Measurements from ENCODE around the gene LNX1. TPM values are rescaled to one million over a fixed set of nuclear protein-coding genes. Genes with fewer than 3 reads are reported as not detected.

The LNX1 gene
- total and polyA plus RNA-seq, 9 of the 15 experiments (the other 6 are each of a cell fraction or from before 2014, with no cell fraction given), result 0.40 to 3.6 (median 2.2) TPM

- Histone ChIP-seq H3K9me1 (ENCODE audit: control insufficient read depth, insufficient read depth, low read length) (no peaks in the 10 kb centered on the region), H3K27me3 (ENCODE audit: control insufficient read depth in 2 of 2, insufficient read depth in 2 of 2, low read length in 2 of 2) (no peaks in the 10 kb centered on the region), H3K9ac (ENCODE audit: insufficient read depth in 1 of 2, low read depth in 2 of 2, low read length in 2 of 2) (no peak overlapping the region), H3K9me3 (replicated peaks; ENCODE audit: control insufficient read depth, insufficient read depth, low read depth, low read length) (no peaks in the 10 kb centered on the region), H3K79me2 (ENCODE audit: control insufficient read depth, insufficient read depth, low read length) (no peaks in the 10 kb centered on the region), H3K27ac (ENCODE audit: extremely low read depth, low read depth, low read length) (no peak overlapping the region; the same call in 2 of the 3 replicates), H3K4me1 (replicated peaks in 1 of 2; ENCODE audit: control insufficient read depth in 2 of 2, insufficient read depth in 2 of 2, low read length in 2 of 2) (peaks cover 4 to 11% of the 10 kb centered on the region in 2 experiments), H3K36me3 (ENCODE audit: control insufficient read depth, insufficient read depth, low read length) (no peaks in the 10 kb centered on the region), H2AFZ (ENCODE audit: low read depth, low read length) (peak overlapping the region; percentile 96), H3K4me2 (ENCODE audit: insufficient read depth, low read length) (no peak overlapping the region), H3K4me3 (no peak overlapping the region), H4K20me1 (replicated peaks; ENCODE audit: control insufficient read depth, insufficient read depth, low read length) (no peaks in the 10 kb centered on the region)
- BruUV-seq (replicated peaks), result no TSS peak
- TF ChIP-seq CEBPG (CRISPR knock-in tag; IDR thresholded peaks at IDR 0.05), result no peak
- TF ChIP-seq CEBPG (tag; conservative IDR thresholded peaks at IDR 0.05 in 1 of 2, IDR thresholded peaks at IDR 0.05 in 1 of 2), result peak in 1 of 2 experiments; percentile 69; a peak in 2 of 4 replicates
- TF ChIP-seq ZNF212 (CRISPR knock-in tag; IDR thresholded peaks at IDR 0.05), result no peak
- TF ChIP-seq CEBPB (tag; IDR thresholded peaks at IDR 0.05), result peak; percentile 71
- CTCF ChIA-PET (ENCODE audit: low intra/inter-chr PET ratio), result no interaction called here
- in situ Hi-C loops (cut with MboI) (no loop called here), intact Hi-C loops (cut with micrococcal nuclease) (loop anchor here (10.0 kb wide), 1 partner anchor 312 kb away; no protein-coding TSS in a partner anchor)
- DNase-seq (ENCODE audit: extremely low read depth in 1 of 4, low spot score in 3 of 4) (no peak), FAIRE-seq (no peak), ATAC-seq (no peak)
- POLR2A ChIA-PET, result no interaction called here
- 70% methylated on average over 7 of the region's 7 CpGs for WGBS (ENCODE audit: insufficient coverage, low coverage, missing lambda C conversion rate)
These were observed 84.2 kb downstream of the LNX1 start for GRCh38 chr4:53507058-53507457.

- POLR2A ChIA-PET, result interaction anchor here (0.8 kb wide), 1 partner anchor 12 kb away, joined by 3 read pairs; no protein-coding TSS in a partner anchor
- intact Hi-C loops (cut with micrococcal nuclease), result loop anchor here (10.0 kb wide), 1 partner anchor 311 kb away; no protein-coding TSS in a partner anchor
- no peak for FAIRE-seq
- no peak for TF ChIP-seq PYGO2 (tag; IDR thresholded peaks at IDR 0.05)
- no peak for TF ChIP-seq HMG20B (CRISPR knock-in tag; IDR thresholded peaks at IDR 0.05)
- no peak for TF ChIP-seq ZNF707 (CRISPR knock-in tag; conservative IDR thresholded peaks at IDR 0.05)
- TF ChIP-seq ATF4 (CRISPR knock-in tag; IDR thresholded peaks at IDR 0.05), result no peak
- TF ChIP-seq KLF10 (CRISPR knock-in tag; IDR thresholded peaks at IDR 0.05), result no peak
- no peak for TF ChIP-seq SMC3 (conservative IDR thresholded peaks at IDR 0.05; ENCODE audit: insufficient read depth, low read depth, low read length)
- TF ChIP-seq E2F8 (IDR thresholded peaks at IDR 0.05; ENCODE audit: low read depth, partially characterized antibody), result no peak
- no peak for TF ChIP-seq CBX8 (IDR thresholded peaks at IDR 0.05; ENCODE audit: borderline replicate concordance, extremely low read depth, low read depth, low read length, poor library complexity, severe bottlenecking)
- TF ChIP-seq TEAD2 (tag; IDR thresholded peaks at IDR 0.05), result no peak
These were observed 85.3 kb downstream of the LNX1 start for GRCh38 chr4:53505947-53506346.

More at GRCh38 chr4:53505947-53506346, 85.3 kb downstream of the LNX1 start:
- Histone ChIP-seq H3K4me3 (no peak overlapping the region), H3K4me2 (ENCODE audit: insufficient read depth, low read length) (no peak overlapping the region), H3K27ac (ENCODE audit: extremely low read depth, low read depth, low read length) (no peak overlapping the region), H3K9ac (ENCODE audit: insufficient read depth in 1 of 2, low read depth in 2 of 2, low read length in 2 of 2) (no peak overlapping the region), H3K9me3 (replicated peaks; ENCODE audit: control insufficient read depth, insufficient read depth, low read depth, low read length) (no peaks in the 10 kb centered on the region), H3K9me1 (ENCODE audit: control insufficient read depth, insufficient read depth, low read length) (no peaks in the 10 kb centered on the region), H3K79me2 (ENCODE audit: control insufficient read depth, insufficient read depth, low read length) (no peaks in the 10 kb centered on the region), H3K36me3 (ENCODE audit: control insufficient read depth, insufficient read depth, low read length) (no peaks in the 10 kb centered on the region), H3K4me1 (replicated peaks in 1 of 2; ENCODE audit: control insufficient read depth in 2 of 2, insufficient read depth in 2 of 2, low read length in 2 of 2) (peaks cover 4 to 11% of the 10 kb centered on the region in 2 experiments), H2AFZ (ENCODE audit: low read depth, low read length) (no peak overlapping the region), H3K27me3 (ENCODE audit: control insufficient read depth in 2 of 2, insufficient read depth in 2 of 2, low read length in 2 of 2) (no peaks in the 10 kb centered on the region), H4K20me1 (replicated peaks; ENCODE audit: control insufficient read depth, insufficient read depth, low read length) (no peaks in the 10 kb centered on the region)
- in situ Hi-C loops (cut with MboI), result no loop called here
- BruUV-seq (replicated peaks), result no TSS peak
- no peak; the same call in 2 of the 3 replicates for ATAC-seq
- CTCF ChIA-PET (ENCODE audit: low intra/inter-chr PET ratio), result no interaction called here
- WGBS (ENCODE audit: insufficient coverage, low coverage, missing lambda C conversion rate), result 12% methylated on average over 2 of the region's 2 CpGs
- peak in 1 of 4 experiments; percentile 9 for DNase-seq (ENCODE audit: extremely low read depth in 1 of 4, low spot score in 3 of 4)
